Chondrocyte (in vitro differentiated cells): ENCODE data around the gene BARX2. TPM values are rescaled to one million over a fixed set of nuclear protein-coding genes. Genes with fewer than 3 reads are reported as not detected.

Experiments used
- DNase-seq: peaks from one replicate; pipeline ENCODE4 v3.0.0; 2021; ENCODE audit warnings: mixed read lengths, low spot score
- H3K27ac Mint-ChIP-seq: one replicate; pipeline ENCODE4 v1.8.0; 2021; ENCODE audit warnings: mild to moderate bottlenecking, moderate library complexity, mixed read lengths; ENCODE audit not compliant: unreplicated experiment
- H3K27me3 Mint-ChIP-seq: 2 replicates; pipeline ENCODE4 v1.8.0; 2021; ENCODE audit warnings: low read depth, mixed read lengths
- H3K36me3 Mint-ChIP-seq: 2 replicates; pipeline ENCODE4 v1.8.0; 2021; ENCODE audit warnings: low read depth, mixed read lengths
- H3K4me1 Mint-ChIP-seq: 2 replicates; pipeline ENCODE4 v1.8.0; 2021; ENCODE audit warnings: low read depth, mild to moderate bottlenecking, mixed read lengths
- H3K4me3 Mint-ChIP-seq: one replicate; pipeline ENCODE4 v1.8.0; 2021; ENCODE audit warnings: mild to moderate bottlenecking, moderate library complexity, mixed read lengths; ENCODE audit not compliant: unreplicated experiment
- H3K9me3 Mint-ChIP-seq: 2 replicates; pipeline ENCODE4 v1.8.0; 2021; ENCODE audit warnings: low read depth, mixed read lengths
- total RNA-seq: library from RNA; stranded (reverse); gene quantifications from 3 replicates; pipeline ENCODE4 v1.2.1, GENCODE V29; 2021
- TF ChIP-seq, protein P1 (sequence below): fragments of 200-600 bp; sonication (generic); IDR thresholded peaks from 2 replicates; pipeline ENCODE4 v1.5.0; 2021; ENCODE audit warnings: antibody characterized with exemption, mild to moderate bottlenecking, moderate library complexity

The BARX2 gene
- total RNA-seq, 1 donor from 2014 or later = not detected

DNA sequence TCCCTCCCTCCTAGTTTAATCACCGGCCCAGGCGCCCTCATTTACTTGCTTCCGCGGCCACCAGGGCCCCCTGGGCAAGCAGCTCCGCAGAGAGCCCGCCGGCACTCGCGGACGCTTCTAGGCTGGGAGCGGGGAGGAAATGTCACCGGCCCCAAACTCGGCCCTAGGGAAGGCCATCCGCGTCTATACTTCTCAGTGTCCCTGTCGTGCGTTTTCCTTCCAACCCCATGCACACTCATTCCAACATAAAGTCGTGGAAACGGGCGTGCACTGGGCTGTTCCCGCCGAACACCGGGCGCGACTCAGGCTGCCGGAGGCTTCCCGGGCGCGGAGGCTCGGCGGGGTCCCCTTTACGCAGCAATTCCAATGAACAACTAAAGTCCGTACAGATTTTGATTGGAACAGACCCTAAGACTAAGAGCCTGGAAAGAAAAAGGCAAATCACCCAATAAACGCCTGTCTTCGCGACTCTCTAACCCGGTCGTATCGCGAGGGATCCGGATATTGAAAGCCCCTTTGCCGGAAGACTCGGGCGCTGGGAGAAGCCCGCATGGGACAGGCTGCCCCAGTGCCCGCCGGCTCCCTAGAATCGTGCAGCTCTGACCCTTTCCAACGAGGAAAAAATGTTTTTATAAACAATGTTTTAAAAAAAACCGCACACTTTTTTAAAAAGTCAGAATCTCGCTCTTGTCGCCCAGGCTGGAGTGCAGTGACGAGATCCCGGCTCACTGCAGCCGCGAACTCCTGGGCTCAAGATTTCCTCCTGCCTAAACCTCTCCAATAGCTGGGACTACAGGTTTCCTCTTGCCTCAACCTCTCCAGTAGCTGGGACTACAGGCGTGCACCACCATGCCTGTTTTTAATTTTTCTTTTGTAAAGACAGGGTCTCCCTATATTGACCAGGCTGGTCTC is 1.3 kb upstream of the BARX2 start:
- peaks cover 35% of the 10 kb centered on the region for H3K4me1 Mint-ChIP-seq
- H3K9me3 Mint-ChIP-seq = no peaks in the 10 kb centered on the region
- H3K4me3 Mint-ChIP-seq = peak overlapping the region; percentile 62
- H3K27ac Mint-ChIP-seq = no peak overlapping the region
- H3K27me3 Mint-ChIP-seq = peaks cover 88% of the 10 kb centered on the region
- TF ChIP-seq, protein P1, sequence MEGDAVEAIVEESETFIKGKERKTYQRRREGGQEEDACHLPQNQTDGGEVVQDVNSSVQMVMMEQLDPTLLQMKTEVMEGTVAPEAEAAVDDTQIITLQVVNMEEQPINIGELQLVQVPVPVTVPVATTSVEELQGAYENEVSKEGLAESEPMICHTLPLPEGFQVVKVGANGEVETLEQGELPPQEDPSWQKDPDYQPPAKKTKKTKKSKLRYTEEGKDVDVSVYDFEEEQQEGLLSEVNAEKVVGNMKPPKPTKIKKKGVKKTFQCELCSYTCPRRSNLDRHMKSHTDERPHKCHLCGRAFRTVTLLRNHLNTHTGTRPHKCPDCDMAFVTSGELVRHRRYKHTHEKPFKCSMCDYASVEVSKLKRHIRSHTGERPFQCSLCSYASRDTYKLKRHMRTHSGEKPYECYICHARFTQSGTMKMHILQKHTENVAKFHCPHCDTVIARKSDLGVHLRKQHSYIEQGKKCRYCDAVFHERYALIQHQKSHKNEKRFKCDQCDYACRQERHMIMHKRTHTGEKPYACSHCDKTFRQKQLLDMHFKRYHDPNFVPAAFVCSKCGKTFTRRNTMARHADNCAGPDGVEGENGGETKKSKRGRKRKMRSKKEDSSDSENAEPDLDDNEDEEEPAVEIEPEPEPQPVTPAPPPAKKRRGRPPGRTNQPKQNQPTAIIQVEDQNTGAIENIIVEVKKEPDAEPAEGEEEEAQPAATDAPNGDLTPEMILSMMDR = no peak
- peaks cover 2% of the 10 kb centered on the region for H3K36me3 Mint-ChIP-seq
- no peak for DNase-seq

DNA sequence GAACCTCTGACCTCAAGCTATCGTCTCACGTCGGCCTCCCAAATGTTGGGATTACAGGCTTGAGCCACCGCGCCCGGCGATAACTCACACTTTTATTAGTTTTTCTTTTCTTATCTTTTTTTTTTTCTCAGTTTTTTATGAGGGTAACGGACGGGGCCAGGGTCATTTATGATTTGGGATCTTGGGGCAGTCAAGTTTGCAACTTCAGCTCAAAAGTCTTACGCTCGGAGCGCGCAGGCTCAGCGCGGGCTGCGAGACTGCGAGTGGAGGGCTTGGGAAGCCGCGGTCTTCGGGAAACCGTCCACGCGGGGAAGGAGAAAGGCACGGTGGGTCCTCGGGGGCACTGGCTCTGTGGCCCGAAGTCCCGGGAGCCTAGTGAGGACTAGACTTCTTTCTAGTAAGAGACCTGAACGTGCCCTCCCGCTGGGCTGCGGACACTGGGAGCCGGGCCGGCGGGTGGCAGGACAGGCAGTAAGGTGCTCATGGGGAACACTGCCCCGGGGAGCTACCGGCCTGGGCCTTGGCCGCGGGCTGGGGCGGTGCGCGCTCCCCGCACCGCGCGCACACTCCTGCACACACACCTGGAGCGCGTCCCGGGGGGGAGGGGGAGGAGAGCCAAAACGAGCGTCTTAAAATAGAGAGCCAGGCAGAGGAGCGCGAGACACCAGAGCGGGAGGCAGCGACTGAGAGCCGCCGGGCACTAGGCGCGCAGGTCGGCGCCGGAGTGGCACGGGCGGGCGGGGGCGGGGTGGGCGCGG is 476 bp upstream of the BARX2 start:
- no peaks in the 10 kb centered on the region for H3K9me3 Mint-ChIP-seq
- H3K4me3 Mint-ChIP-seq = peak overlapping the region; percentile 62
- TF ChIP-seq, protein P1 = no peak
- H3K27me3 Mint-ChIP-seq = peaks cover 88% of the 10 kb centered on the region
- DNase-seq = no peak
- peaks cover 35% of the 10 kb centered on the region for H3K4me1 Mint-ChIP-seq
- peaks cover 2% of the 10 kb centered on the region for H3K36me3 Mint-ChIP-seq
- no peak overlapping the region for H3K27ac Mint-ChIP-seq

DNA sequence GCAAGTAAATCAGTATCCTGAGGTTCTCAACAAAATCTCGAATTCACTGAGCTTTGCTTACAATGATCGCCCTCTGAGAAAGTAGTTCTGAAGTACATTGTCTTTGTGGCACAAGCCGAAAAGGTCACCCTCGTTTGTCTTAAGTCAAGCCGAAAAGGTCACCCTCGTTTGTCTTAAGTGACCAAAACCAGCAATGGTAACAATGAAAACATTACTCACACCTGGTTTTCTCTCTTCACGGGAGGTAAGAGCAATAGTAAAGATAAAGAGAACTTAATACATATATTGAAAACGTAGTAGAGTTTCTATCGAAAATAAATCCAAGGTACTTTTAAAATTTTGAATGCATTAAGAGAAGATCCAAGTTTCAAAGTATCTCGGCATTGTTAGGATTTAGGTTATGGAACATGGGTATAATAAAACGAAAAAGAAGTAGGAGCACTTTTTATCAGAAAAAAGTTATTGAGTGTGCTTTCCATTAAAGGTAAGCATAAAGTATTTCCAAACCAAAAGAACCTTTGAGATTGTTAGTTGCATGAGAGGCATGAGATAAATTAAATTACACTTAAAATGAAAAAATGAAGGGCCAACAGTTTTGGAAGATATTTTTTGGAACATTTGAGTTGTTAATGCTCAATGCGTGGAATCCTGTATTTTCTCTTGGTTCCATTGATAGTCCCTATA is 1.2 kb downstream of the BARX2 start:
- H3K36me3 Mint-ChIP-seq = peaks cover 2% of the 10 kb centered on the region
- DNase-seq = no peak
- TF ChIP-seq, protein P1 = no peak
- no peaks in the 10 kb centered on the region for H3K9me3 Mint-ChIP-seq
- no peak overlapping the region for H3K4me3 Mint-ChIP-seq
- peaks cover 35% of the 10 kb centered on the region for H3K4me1 Mint-ChIP-seq
- H3K27me3 Mint-ChIP-seq = peaks cover 84% of the 10 kb centered on the region
- no peak overlapping the region for H3K27ac Mint-ChIP-seq

DNA sequence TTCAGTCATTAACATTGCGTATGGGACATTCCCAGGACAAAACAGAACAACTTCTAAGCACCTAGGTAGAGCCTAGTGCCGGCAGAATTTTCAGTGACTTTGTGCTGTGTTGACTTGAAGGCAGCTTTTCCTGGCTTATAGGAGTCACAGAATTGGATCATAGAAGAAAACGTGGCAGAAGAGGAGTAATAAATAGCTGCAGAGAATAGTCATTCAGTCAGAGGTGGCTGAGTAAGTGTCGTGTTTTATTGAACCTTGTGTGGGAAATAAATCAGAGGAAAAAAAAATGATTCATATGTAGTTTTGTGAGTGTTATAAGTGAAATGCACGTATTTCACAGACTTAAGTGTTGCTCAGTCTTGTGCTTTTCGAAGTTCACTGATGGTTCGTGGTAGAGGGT is 2.1 kb downstream of the BARX2 start:
- Mint-ChIP-seq H3K9me3 (no peaks in the 10 kb centered on the region), H3K27me3 (peaks cover 80% of the 10 kb centered on the region), H3K4me3 (no peak overlapping the region), H3K27ac (no peak overlapping the region), H3K36me3 (no peaks in the 10 kb centered on the region), H3K4me1 (peaks cover 26% of the 10 kb centered on the region)
- TF ChIP-seq, protein P1 = no peak
- DNase-seq = no peak

DNA sequence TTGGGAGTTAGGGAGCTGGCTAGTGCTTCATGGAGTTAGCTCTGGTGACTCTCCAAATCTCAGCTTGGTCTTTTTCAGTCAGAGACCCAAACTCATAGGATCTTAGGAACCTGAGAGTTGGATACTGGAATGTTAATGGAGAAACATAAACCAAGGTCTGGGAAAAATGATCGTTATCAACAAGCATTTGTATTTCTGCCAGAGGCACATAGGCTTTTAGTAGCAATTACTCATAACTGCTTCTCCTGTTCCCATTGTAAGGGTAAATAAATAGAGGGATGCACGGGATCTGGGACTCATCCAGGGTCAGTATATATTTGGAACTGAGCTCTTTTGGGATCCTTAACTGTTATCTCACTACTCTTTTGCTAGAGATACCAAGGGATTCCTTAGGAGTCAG is 4.8 kb downstream of the BARX2 start:
- TF ChIP-seq, protein P1 = no peak
- Mint-ChIP-seq H3K9me3 (no peaks in the 10 kb centered on the region), H3K4me1 (peaks cover 4% of the 10 kb centered on the region), H3K27me3 (peaks cover 77% of the 10 kb centered on the region), H3K27ac (no peak overlapping the region), H3K4me3 (no peak overlapping the region), H3K36me3 (no peaks in the 10 kb centered on the region)
- no peak for DNase-seq
